HG03575 (cell line): ENCODE measurements around the gene FAM83E.
"Not testable (repeated sequence)": the region's sequence is repeated elsewhere in the genome, so short reads cannot be mapped to it uniquely, and the experiment has no call there.

ENCODE experiments used
- ATAC-seq: cut with Tn5 transposase; IDR thresholded peaks from one replicate; pipeline ENCODE4 v1.9.1; 2021; ENCODE audit not compliant: unreplicated experiment, insufficient number of reproducible peaks, low FRiP score; ENCODE audit errors: extremely low read depth

FAM83E gene

DNA sequence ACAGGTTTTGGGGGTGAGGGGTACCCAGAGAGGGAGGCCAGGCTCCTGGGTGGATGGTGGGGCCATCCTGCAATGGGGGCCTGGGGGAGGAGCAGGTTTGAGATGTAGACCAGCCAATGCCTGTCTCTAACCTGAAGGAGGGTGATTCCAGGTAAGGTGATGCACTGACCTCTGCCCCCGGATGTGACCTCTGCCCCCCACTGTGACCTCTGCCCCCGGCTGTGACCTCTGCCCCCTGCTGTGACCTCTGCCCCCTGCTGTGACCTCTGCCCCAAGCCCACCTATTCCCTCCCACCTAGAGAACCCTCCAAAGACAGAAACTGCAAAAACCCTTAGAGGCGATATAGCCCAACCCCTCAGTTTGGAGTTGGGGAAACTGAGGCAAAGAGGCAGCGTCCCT lies 18.6 kb downstream of the FAM83E start:
- no peak for ATAC-seq

DNA sequence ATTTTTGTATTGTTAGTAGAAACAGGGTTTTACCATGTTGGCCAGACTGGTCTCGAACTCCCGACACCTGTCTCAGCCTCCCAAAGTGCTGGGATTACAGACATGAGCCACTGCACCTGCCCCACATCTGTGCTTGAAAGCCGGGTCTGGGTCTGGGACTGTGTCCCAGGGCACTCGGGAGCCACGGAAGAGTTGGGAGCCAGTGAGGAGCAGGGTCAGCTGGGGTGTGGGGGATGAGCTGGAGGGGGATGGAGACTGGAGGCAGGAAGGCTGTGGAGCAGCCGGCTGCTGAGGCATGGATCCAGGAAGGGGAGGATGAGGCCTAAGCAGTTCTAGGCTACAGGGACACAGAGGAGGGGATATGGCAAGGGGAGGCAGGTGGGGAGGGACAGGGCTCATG lies 19.0 kb downstream of the FAM83E start:
- no peak for ATAC-seq

DNA sequence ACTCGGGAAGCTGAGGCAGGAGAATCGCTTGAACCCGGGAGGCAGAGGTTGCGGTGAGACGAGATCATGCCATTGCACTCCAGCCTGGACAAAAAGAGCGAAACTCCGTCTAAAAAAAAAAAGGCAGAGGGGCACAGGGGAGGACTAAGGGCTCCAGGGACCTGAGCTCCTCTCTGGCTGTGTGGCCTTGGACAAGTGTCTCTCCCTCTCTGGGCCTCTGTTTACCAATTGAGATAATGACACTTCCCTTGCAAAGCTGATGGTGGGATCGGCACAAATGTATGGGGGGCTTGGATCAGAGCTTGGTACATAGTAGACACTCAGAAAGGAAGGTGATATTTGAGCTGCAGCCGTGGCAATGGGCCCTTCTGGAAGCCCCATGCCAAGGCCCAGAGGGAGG lies 19.7 kb downstream of the FAM83E start:
- ATAC-seq = no peak

DNA sequence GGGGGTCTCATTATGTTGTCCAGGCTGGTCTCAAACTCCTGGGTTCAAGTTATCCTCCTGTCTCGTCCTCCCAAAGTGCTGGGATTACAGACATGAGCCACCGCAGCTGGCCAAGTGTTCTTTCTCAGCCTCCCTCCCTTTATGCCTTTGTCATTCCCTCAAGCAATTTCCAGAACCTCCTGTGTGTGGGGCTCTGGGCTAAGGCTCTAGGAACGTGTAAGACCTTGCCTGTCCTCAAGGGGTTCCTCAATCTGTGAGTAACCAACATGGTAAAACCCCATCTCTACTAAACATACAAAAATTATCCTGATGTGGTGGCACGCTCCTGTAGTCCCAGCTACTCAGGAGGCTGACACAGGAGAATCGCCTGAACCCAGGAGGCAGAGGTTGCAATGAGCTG lies 23.9 kb downstream of the FAM83E start:
- no peak for ATAC-seq

DNA sequence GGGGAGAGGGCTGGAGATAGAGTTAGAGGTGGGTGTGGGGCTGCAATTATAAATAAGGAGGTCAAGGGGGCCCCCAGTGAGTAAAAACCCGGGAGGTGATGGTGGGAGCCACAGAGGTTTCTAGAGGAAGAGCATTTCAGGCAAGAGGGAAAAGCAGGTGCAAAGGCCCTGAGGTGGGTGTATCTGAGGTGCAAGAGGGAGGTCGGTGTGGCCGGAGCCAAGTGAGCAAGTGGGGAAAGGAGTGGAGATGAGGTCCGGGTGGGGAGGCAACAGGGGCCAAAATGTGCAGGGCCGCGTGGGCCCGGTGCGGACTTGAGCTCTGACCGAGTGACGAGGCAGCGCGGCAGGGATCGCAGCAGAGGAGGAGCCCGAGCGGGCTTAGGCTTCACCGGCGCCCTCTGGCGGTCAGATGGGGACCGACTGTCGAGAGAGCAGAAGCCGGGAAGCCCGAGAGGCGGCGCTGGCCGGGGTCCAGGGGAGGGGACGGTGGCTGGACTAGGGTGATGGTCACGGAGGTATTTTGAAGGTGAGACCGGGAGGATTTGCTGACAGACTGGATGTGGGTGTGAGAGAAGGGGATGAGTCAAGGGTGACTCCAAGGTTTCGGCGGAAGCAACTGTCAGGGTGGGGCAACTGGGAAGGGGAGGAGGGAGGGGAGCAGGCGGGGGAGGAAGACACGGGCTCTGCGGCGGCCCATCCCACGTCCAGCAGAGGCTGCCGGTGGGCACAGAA lies 26.0 kb downstream of the FAM83E start:
- no peak for ATAC-seq

DNA sequence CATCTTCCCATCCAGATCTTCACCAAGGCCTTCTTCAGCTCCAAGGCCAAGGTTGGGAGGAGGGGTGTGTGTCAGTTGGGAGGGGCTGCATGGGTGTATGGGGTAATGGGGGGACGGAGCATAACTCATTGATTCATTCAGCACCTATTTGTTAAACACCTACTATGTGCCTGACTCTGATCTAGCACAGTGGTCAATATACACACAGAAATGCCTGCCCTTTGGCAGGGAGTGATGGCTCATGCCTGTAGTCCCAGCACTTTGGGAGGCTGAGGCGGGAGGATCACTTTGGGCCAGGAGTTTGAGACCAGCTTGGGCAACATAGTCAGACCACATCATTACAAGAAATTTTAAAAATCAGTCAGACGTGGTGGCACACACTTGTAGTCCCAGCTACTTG lies 27.5 kb downstream of the FAM83E start:
- no peak for ATAC-seq

DNA sequence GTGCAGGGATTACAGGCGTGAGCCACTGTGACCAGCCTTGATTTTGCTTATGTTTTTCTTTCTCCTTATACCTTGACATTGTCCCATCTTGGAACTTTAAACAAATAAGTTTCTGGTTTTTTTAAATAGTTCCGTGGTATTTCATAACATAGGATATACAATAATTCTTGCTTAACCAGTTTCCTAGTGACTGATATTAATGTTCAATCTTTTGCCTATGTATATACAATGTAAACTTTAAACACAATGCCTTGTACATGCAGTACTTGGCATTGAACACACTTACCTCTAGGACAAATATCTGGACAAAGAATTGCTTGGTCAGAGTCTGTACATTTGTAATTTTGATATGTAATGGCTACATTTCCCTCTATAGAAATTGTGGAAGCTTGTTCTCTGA lies 32.7 kb downstream of the FAM83E start:
- ATAC-seq = no peak

DNA sequence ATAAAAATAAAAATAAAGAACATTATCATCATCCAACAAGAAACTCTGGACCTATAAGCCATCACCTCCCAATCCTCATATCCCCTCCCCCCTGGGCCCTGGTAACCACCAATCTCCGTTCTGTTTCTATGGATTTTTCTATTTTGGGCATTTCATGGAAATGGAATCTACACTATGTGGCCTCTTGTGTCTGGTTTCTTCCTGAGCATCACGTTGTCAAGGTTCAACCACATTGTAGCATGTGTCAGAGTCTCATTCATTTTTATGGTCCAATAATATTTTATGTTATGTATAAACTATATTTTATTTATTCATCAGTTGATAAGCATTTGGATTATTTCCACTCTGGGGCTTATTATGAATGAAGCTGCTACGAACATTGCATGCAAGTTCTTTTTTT lies 36.0 kb downstream of the FAM83E start:
- no peak for ATAC-seq

DNA sequence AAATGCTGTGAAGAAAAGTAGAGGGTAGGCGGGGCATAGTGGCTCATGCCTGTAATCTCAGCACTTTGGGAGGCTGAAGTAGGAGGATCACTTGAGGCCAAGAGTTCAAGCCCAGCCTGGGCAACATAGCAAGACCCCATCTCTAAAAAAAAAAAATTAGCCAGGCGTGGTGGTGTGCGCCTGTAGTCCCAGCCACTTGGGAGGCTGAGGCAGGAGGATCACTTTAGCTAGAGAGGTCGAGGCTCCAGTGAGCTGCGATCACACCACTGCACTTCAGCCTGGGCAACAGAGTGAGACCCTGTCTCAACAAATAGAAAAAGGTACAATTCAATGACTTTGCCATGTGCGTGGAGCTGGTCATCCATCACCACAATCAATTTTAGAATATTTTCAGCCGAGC lies 37.0 kb downstream of the FAM83E start:
- not testable (repeated sequence) for ATAC-seq

DNA sequence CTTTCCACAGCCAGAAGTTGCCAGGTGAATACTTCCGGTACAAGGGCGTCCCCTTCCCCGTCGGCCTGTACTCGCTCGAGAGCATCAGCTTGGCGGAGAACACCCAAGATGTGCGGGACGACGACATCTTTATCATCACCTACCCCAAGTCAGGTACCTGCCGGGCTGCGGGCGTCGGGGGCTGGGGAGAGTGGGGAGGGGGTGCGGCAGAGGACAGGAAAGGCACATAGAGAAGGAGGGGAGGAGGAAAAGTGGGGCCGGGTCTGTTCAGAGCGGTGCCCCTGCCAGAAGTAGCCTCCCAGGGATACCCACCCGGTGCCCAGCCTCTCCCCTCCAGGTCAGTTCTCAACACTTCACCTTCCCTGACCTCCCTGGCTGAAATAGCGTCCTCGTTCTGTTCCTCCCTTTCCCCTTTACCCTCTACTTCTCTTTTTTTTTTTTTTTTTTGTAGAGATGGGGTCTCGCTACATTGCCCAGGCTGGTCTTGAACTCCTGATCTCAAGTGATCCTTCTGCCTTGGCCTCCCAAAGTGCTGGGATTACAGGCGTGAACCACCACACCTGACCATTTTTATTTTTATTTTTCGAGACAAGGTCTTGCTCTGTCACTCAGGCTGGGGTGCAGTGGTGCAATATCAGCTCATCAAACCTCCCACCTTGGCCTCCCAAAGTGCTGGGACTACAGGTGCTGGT lies 38.8 kb downstream of the FAM83E start:
- ATAC-seq = no peak

DNA sequence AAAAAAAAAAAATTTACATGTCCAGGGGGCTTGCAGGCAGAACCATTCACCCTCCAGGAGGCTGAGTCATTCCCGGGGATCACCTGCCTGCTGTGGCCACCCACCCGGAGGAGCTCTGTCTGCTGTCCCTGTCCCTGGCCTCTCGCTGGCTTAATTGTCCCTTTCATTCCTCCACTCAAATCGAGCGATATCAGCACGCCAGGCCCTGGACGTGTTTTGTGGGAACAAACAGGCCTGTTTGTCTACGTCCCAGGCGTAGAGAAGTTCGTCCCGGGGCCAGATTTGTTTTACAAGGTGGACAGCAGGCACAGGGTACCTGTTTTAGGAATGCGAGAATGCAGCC lies 41.7 kb downstream of the FAM83E start:
- no peak for ATAC-seq

DNA sequence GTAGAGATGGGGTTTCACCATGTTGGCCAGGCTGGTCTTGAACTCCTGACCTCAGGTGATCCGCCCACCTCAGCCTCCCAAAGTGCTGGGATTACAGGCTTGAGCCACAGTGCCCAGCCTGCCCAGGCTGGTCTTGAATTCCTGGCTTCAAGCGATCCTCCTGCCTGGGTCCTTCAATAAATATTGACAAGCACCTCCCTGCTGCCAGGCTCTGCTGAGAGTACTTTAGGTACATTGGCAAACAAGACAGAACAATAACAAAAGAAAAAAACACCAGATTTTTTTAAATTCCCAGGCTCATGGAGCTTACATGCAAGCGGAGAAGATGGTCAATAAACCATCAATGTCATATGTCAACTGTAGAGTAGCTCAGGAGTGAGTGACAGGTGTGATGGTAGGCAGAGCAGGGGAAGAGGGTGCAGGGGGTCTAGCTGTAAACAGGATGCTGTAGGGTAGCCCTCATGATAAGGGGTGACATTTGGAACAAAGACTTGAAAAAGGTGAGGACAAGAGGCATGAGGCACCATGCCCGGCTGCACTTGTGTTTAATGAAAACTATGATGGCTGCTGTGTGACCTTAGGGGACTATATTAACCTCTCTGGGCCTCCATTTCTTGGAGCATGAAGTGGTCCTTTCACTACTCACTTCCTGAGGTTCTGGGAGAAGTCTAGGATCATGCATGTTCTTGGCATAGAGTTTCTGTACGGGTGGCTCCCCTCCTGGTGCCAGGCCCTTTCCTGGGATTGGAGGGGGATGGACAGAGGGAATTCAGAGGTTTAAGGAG lies 43.3 kb downstream of the FAM83E start:
- no peak for ATAC-seq

DNA sequence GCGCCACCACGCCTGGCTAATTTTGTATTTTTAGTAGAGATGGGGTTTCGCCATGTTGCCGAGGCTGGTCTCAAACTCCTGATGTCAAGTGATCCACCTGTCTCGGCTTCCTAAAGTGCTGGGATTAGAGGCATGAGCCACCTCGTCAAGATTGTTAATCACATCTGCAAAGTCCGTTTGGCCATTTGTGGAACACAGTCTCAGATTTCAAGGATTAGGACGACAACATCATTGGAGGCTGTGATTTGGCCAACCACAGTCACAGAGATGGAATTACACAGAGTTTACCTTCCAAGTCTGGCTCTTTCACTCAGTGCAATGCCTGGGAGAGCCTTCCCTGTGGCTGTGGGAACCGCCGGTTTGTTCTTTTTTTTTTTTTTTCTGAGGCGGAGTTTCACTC lies 45.1 kb downstream of the FAM83E start:
- ATAC-seq = no peak

DNA sequence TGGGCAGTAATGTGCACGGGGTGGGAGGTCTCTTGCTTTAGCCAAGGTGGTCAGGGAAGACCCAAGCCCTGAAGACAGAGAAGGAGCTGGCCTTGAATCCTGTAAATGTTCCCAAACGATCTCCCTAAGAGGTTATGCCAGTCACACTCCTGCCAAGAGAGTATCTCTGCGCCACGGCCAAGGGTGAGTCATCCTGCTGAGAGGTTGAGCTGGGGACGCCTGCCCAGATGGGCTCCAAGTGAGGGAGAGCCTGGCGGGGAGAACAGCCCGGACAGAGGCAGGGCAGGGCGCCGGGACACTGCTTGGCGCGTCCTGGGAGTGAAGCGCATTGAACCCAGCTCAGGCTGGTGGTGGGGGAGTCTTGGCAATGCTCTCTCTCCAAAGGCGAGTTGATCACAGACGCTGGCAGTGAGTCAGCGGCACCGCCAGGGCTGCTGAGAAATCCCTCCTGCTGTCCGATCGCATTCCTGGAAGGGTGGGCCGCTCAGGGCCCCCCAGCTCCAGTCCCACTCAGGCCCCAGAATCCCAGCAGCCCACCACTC lies 46.5 kb downstream of the FAM83E start:
- ATAC-seq = no peak

DNA sequence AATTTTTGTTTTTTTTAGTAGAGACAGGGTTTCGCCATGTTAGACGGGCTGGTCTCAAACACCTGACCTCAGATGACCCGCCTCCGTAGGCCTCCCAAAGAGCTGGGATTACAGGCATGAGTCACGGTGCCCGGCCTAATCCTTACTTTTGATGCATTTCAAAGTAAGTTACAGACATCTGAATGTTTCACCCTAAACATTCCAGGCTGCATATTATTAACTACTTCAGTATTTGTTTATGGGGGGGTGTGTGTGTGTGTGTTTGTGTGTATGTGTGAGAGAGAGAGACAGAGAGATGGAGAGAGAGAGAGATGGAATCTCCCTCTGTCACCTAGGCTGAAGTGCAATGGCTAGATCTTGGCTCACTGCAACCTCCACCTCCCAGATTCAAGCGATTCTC lies 49.8 kb downstream of the FAM83E start:
- no peak for ATAC-seq
